T-helper 1 cell treated with Interleukin-12 subunit alpha and Interleukin-12 subunit beta and Interleukin-4 antibody, amounts not matched to agents 30 ng/mL and 1 ng/mL, for 36 hours (primary cell): ENCODE measurements around the gene SCYL3. TPM values are rescaled to one million over a fixed set of nuclear protein-coding genes. Genes with fewer than 3 reads are reported as not detected.

Experiments
- intact Hi-C: fragments of 100-400 bp; cut with micrococcal nuclease; formaldehyde crosslinking; loops from one replicate; pipeline ENCODE4 v1.15.1; 2024
- total RNA-seq: library from RNA; stranded (reverse); gene quantifications from 2 replicates; pipeline ENCODE4 v1.2.3, GENCODE V29; 2022

SCYL3 gene
- total RNA-seq, 1 donor from 2014 or later: 17.0 TPM

DNA sequence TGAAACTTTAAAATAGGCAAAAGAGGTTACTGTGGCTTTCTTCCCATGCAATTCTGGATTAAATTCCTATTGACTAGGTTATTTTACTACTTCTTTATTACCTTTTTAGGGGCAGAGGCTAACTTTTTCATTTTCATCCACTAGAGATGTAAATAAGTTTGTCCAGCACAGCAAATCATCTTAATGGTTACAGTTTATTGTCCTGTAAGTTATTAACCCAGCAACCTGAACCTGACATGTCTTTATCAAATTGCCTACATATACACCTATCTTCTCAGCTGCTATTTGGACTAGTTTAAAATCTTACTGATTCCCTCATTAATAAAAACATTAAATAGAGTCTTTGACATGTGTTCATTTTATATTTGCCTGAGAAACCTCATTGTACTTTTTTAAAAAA lies 6.9 kb upstream of the SCYL3 start:
- intact Hi-C loops: no loop called here

DNA sequence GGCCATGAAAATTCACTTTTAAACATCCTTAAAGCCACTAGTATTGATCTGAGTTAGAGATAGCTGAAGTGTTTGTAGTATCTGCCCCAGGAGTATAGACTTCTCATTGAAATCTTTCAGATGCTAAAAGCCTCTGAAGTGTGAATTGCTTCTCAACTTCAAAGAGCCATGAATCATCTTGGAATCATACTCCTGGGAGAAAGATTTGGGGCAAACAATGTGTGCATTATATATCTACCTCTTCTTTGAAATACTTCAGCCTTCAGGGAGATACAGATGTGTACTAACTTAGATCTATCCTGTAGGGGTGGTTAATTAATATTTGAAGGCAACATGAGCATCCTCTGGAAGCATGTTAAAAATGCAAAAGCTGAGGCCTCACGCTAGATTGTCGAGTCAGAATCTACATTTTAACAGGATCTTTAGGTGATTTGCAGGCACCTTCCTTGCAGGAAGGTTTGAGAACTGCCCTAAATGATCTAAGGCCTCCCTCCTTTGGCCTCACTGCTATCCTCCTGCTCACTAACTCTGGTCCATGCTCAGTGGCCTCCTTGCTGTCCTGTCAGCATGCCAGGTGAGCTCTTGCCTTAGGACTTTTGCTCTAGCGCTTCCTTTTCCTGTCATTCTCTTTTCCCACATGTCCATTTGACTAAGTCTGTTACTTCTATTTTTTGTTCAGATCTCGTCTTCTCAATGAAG lies 6.0 kb upstream of the SCYL3 start:
- intact Hi-C loops: no loop called here

DNA sequence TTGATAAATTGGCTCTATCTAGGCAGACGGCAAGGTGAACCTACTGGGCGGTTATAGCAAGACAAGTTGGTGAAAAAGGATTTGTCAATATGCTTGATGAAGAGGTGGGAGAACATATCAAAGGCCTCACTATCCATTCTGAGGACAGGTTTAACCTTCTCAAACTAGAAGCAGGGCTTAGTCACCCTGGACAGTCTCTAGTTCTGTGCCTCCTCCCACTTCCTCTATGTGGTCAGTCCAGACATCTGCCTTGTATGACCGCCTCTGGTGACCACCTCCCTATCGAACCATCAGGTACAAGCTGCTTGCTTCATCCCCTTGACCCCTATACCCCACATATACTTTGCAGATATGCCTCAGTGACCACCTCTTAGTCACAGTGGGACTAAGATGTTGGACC lies 2.3 kb upstream of the SCYL3 start:
- intact Hi-C loops: no loop called here

GRCh38 chr1:169894424-169895145 lies 889 bp upstream of the SCYL3 start:
- intact Hi-C loops: loop anchor here (1.0 to 5.0 kb wide), 14 partner anchors 14 to 1957 kb away; partner anchors contain the start of genes DCAF6, DNM3, F5 and FMO4

DNA sequence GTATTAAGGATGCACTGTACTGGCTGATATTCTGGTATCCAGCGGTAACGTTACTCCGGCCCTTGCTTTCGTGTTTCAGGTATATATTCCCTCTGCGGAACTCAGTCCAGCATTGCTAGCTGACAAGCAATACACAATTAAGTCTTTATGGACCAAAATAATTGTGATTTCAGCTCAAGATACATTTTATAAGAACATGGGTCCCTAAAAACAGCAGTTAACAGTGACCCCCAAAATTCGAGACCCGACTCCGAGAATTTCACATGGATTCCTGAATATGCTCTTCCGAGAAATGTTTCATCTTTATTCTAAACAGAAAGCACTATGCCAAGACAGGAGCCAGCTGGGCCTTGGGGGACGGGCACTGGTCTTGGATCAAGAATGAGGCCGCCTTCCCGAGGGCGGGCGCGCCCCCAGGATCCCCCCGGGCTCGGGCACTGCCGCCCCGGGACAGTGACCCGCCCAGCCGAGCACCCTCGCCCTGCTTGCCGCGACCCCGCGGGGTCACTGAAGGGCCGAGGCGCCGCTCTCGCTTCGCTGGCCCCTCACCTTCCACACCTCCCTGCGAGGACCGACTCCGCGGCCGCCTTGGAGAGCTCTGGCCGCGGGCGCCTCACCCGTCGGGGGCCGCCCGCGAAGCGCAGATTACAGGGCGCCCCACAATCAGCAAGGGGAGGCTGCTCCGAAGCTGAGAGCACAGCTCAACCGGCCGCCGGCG lies 610 bp downstream of the SCYL3 start:
- intact Hi-C loops: loop anchor here (1.0 to 5.0 kb wide), 12 partner anchors 33 to 1956 kb away; partner anchors contain the start of genes DCAF6, DNM3, F5 and FMO4

DNA sequence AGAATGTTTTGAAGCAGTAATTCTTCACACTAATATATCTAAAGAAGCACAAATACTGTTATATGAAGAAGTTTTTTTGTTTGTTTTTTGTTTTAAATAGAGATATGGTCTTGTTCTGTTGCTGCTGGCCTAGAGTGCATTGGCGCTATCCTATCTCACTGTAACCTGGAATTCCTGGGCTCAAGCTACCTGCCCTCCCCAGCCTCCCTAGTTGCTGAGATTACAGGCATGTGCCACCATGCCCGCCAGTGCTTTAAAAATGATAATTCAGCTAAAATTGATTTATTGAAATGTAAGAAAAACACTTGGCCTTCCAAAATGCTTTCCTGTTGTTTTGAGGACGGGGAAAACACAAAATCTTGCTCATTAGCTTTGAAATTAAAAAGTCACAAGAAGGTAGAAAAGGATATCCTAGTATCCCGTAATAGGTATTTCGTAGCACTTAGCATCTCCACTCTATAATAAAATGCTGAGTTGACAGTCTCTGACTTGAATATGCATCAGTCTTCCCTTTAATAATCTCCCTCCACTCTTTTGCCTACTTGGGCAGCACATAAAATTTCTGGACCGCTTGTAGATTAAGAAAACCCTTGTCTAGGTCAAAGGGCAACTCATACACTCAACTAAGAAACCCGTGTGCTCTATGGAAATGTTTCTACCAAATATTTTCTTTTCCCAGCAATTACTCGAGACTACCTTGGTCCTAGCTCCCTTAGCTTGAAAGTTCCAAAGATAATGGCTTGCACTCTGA lies 1.3 kb downstream of the SCYL3 start:
- intact Hi-C loops: loop anchor here (2.0 to 5.0 kb wide), 10 partner anchors 182 to 1955 kb away; partner anchors contain the start of genes DCAF6, DNM3, F5 and FMO4

DNA sequence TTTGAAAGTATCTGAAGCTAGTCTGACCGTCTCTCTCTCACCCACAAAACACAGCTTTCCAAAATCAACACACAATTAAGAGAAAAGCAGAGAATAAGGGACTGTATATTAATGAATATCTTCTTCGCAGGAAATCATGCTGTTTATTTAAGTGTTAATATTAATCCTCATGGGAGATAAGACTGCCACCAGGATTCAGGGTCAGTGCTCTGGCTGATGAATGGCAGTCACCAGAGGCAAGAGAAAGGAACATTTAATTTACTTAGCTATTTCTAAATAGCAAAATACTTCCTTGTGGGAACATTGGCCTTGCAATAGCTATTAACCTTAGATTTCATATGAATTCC lies 2.2 kb downstream of the SCYL3 start:
- intact Hi-C loops: loop anchor here (1.0 to 5.0 kb wide), 12 partner anchors 21 to 1954 kb away; partner anchors contain the start of genes ATP1B1, DCAF6, DNM3 and F5

DNA sequence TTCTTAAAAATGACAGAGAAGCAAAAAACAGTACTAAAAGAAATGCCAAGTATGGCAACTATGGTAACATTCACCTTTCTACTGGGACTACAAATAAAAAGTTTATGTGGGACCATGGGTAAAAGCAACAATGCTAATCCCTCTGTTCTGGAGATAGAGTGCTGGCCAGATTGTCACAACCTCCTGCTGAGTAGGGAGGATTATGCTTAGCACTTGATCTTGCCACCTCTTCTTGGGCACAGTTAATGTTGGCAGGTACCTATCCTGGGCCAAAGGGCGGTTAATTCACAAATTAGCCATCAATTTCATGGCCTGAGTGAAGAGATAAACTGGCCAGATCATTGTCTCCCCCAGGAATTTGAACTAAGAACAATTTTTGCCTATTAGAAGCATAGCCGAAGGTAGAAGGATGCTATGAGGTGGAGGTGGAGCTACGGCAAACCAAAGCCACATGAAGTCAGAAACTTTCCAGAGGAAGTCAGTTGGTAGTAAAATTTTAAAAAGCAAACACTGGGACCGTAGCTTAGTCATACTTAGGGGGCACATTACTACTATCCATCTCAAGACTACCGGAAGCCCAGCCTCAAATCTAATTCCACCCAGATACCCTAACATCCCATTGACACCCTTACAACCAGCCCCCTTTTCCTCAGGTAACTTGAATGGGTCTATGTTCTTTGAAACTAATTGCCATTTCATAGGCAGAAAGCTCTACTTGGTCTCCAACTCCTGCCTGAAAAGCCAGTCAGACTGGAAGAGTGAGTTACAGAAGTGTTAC lies 2.7 kb downstream of the SCYL3 start:
- intact Hi-C loops: loop anchor here (1.0 to 5.0 kb wide), 12 partner anchors 20 to 1954 kb away; partner anchors contain the start of genes ATP1B1, DCAF6, DNM3 and F5

DNA sequence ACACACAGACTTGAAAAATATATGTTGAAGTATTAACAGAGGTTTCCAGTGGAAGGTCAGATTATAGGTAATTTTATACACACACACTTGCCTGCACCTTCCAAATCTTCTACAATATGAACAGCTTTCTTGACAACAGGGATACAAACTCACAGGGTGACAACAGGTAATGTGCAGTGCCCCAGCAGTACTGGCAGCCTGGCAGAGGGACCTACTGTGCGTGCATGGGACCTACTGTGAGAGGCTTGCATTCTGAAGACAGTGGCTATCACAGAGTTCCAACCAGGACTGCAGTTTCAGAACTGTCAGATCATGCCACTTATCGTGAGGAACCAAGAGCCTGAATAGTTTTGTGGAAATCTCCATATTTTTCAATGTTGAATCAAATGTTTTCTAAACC lies 3.8 kb downstream of the SCYL3 start:
- intact Hi-C loops: loop anchor here (2.0 to 5.0 kb wide), 10 partner anchors 19 to 1953 kb away; partner anchors contain the start of genes ATP1B1, DCAF6, DNM3 and F5

- intact Hi-C loops: no loop called here
Measured at GRCh38 chr1:169886931-169887330, 6.8 kb downstream of the SCYL3 start.

- intact Hi-C loops: no loop called here
Measured at GRCh38 chr1:169886422-169886821, 7.3 kb downstream of the SCYL3 start.

DNA sequence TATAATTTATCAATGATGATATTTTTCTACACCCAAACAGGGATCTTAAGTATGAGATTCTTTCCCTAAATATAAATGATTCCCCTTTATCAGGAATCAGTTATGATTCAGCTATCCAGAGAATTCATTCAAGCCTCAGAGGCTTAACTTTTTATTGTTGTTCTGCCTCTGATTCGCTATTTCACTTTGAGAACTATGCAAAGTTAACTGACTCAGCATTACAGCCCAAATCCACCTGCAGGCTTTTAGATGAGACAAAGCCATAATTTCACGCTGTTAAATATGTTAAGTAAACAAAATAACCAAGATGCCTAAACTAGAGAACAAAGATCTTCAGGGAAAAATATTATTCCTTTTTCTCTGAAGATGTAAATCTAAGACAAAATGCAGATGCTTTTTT lies 8.5 kb downstream of the SCYL3 start:
- intact Hi-C loops: no loop called here

- intact Hi-C loops: no loop called here
Measured at GRCh38 chr1:169884634-169885033, 9.1 kb downstream of the SCYL3 start.

DNA sequence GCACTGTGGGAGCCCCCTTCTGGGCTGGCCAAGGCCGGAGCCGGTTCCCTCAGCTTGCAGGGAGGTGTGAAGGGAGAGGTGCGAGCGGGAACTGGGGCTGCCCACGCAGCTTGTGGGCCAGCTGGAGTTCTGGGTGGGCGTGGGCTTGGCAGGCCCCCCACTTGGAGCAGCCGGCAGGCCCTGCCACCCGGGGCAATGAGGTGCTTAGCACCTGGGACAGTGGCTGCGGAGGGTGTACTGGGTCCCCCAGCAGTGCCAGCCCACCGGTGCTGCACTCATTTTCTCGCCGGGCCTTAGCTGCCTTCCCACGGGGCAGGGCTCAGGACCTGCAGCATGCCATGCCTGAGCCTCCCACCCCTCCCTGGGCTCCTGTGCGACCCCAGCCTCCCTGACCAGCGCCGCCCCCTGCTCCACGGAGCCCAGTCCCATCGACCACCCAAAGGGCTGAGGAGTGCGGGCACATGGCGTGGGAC lies 11.6 kb downstream of the SCYL3 start:
- intact Hi-C loops: no loop called here

DNA sequence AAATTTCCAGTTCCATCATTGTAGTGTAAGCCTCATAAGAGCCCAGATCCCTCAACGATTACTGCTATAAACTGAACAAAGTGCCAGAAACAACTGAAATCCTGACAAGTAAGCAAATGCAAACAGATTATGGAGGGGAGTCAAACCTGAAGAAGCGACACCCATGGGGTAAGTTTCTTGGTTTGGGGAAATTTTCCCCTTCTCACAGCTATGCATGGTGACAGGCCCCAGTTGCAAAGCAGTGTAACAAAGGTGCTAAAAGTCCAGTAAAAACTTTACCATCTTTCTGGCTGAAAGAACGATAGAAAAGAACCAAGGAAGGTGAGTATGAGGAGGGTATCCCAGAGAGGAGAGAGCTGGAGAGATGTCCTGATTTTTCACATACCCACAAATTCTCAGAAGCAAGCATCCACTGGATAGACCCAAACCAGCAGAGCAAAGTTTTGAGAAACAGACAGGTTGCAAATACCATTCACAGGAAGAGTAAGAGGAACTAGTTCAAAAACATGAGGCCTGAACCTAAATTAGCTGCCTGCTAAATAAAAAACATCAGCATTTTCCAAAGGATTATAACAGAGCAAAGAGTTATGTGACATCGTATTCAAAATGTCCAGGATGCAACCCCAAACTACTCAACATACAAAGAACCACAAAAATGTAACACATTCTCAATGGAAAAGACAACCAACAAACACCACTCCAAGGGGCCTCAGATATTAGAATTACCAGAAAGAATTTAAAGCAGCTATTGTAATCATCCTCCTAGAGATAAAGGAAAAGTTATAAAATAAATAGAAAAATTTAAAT lies 14.5 kb downstream of the SCYL3 start:
- intact Hi-C loops: no loop called here

GRCh38 chr1:169878498-169878897 lies 15.2 kb downstream of the SCYL3 start:
- intact Hi-C loops: no loop called here

DNA sequence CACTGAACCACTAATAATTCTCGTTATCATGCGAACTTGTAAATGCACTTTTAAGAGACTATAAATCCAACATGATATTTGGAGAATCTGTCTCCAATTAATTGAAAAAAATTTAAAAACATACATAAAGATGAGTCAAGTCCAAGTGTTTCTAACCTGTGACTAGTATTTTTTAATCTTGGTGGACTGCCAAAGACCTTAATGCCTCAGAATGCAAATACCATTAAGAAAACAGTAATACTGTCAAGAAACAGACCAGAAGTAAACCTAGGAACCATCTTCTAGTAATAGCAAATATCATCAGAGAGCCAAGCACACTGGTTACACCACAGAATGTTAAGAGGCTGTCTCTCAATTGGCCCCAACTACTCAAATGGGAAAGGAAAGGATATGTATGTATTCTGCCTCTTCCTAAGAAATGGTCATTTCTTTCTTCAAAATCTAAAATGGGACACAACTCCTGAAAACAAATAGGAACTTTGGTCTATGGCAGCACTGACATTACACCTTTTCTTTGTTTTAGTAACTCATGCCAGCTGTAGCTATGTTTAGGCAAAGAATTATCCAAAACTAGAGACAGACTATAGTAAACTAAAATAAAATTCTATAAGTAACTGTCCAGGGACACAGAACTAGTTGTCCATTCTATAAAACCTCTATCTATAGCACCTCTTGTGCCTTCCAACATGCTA lies 15.8 kb downstream of the SCYL3 start:
- intact Hi-C loops: no loop called here

DNA sequence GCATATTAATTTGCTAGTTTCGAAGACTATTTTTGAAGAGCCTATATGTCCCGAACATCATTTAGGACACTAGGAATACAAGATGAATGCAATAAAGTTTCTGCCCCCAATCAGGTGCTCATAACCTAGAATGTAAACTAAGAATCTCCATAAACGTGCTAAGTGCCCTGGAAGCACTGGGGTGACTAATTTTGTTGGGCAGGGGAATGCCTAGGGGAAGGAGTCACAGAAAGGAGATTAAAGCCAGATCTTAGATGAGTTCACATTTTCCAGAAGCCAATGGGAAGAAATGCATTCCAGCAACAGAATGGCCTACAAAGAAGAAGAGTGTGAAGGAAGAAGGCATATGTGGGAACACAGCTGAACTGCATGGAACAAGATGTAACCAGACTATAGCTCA lies 19.5 kb downstream of the SCYL3 start:
- intact Hi-C loops: no loop called here
